Neuronal stem cell (in vitro differentiated cells): ENCODE data around the gene PHETA1.
A peak's percentile ranks its signal among the peaks of the same experiment; 100 is the strongest.
"Not testable (repeated sequence)": the region's sequence is repeated elsewhere in the genome, so short reads cannot be mapped to it uniquely, and the experiment has no call there.

Source experiments
- DNase-seq: peaks from one replicate; pipeline ENCODE4 v3.0.0-alpha.2; 2013; ENCODE audit warnings: low spot score
- H2AFZ ChIP-seq: one replicate; pipeline ENCODE4 v1.6.1; 2013; ENCODE audit warnings: mild to moderate bottlenecking, low read length, inconsistent platforms
- H2AK5ac ChIP-seq: 2 replicates; pipeline ENCODE4 v1.6.1; 2013; ENCODE audit warnings: low read depth, mild to moderate bottlenecking, inconsistent platforms, low read length, moderate library complexity, mixed read lengths
- H2BK120ac ChIP-seq: 2 replicates; pipeline ENCODE4 v1.6.1; 2013; ENCODE audit warnings: low read depth, mild to moderate bottlenecking, inconsistent platforms, low read length, moderate library complexity, mixed read lengths
- H2BK12ac ChIP-seq: one replicate; pipeline ENCODE4 v1.6.1; 2013; ENCODE audit warnings: low read length, inconsistent platforms
- H2BK15ac ChIP-seq: 2 replicates; pipeline ENCODE4 v1.6.1; 2013; ENCODE audit warnings: mild to moderate bottlenecking, low read length, inconsistent platforms, mixed read lengths
- H2BK5ac ChIP-seq: one replicate; pipeline ENCODE4 v1.6.1; 2013; ENCODE audit warnings: inconsistent platforms, mild to moderate bottlenecking, low read length, moderate library complexity
- H3K14ac ChIP-seq: one replicate; pipeline ENCODE4 v1.6.1; 2013; ENCODE audit warnings: low read length, inconsistent platforms
- H3K18ac ChIP-seq: 2 replicates; pipeline ENCODE4 v1.6.1; 2013; ENCODE audit warnings: low read length, inconsistent platforms
- H3K23ac ChIP-seq: 2 replicates; pipeline ENCODE4 v1.6.1; 2013; ENCODE audit warnings: low read depth, mild to moderate bottlenecking, mixed read lengths, low read length, inconsistent platforms; ENCODE audit not compliant: poor library complexity
- H3K27ac ChIP-seq: replicated peaks from 3 replicates; pipeline ENCODE4 v1.5.1; 2013; ENCODE audit warnings: low read length, inconsistent platforms
- H3K27me3 ChIP-seq, 3 experiments: 2 replicates each; pipeline ENCODE4 v1.6.1; 2013; ENCODE audit warnings: low read length in 3 of 3, mild to moderate bottlenecking in 2 of 3, inconsistent platforms in 1 of 3, low read depth in 1 of 3, mixed read lengths in 1 of 3, moderate library complexity in 1 of 3; ENCODE audit not compliant: control insufficient read depth in 3 of 3, insufficient read depth in 3 of 3
- H3K36me3 ChIP-seq, 2 donors: replicated peaks in 1 of 2; 2 replicates each; pipeline ENCODE4 v1.6.1; 2013; ENCODE audit warnings: low read length in 2 of 2; ENCODE audit not compliant: control insufficient read depth in 2 of 2, insufficient read depth in 2 of 2
- H3K4ac ChIP-seq: 2 replicates; pipeline ENCODE4 v1.6.1; 2013; ENCODE audit warnings: inconsistent platforms, mild to moderate bottlenecking, low read length, moderate library complexity
- H3K4me1 ChIP-seq, 2 donors: 1 replicate in 1 of 2; 2 replicates in 1 of 2; pipeline ENCODE4 v1.6.1; 2013; ENCODE audit warnings: low read length in 2 of 2, low read depth in 1 of 2; ENCODE audit not compliant: control insufficient read depth in 2 of 2, insufficient read depth in 1 of 2
- H3K4me2 ChIP-seq: one replicate; pipeline ENCODE4 v1.6.1; 2013; ENCODE audit warnings: mild to moderate bottlenecking, low read length, inconsistent platforms; ENCODE audit not compliant: insufficient read depth, poor library complexity, severe bottlenecking
- H3K4me3 ChIP-seq, 2 donors: 2 replicates each; pipeline ENCODE4 v1.5.1; 2013; ENCODE audit warnings: low read length in 2 of 2, mild to moderate bottlenecking in 2 of 2, inconsistent platforms in 1 of 2, moderate library complexity in 1 of 2
- H3K79me1 ChIP-seq: one replicate; pipeline ENCODE4 v1.6.1; 2013; ENCODE audit warnings: low read depth, mild to moderate bottlenecking, inconsistent platforms, low read length, moderate library complexity
- H3K9ac ChIP-seq: one replicate; pipeline ENCODE4 v1.6.1; 2013; ENCODE audit warnings: mild to moderate bottlenecking, low read depth, low read length, inconsistent platforms; ENCODE audit not compliant: poor library complexity
- H3K9me3 ChIP-seq, 2 donors: replicated peaks in 1 of 2; 2 replicates each; pipeline versions ENCODE3 to v1.6.1; 2013; ENCODE audit warnings: low read length in 2 of 2, mild to moderate bottlenecking in 2 of 2, inconsistent platforms in 1 of 2, low read depth in 1 of 2, mixed read lengths in 1 of 2, moderate library complexity in 1 of 2; ENCODE audit not compliant: control insufficient read depth in 2 of 2, insufficient read depth in 1 of 2
- H4K8ac ChIP-seq: one replicate; pipeline ENCODE4 v1.6.1; 2013; ENCODE audit warnings: low read depth, mild to moderate bottlenecking, inconsistent platforms, low read length, moderate library complexity
- H4K91ac ChIP-seq: one replicate; pipeline ENCODE4 v1.6.1; 2013; ENCODE audit warnings: low read length, low read depth, mild to moderate bottlenecking, inconsistent platforms; ENCODE audit not compliant: poor library complexity
- WGBS, 2 donors: extraction: QIAGEN DNeasy Blood & Tissue Kit; methylation state at CpG; one replicate each; pipeline ENCODE4 v1.1.7; 2013; ENCODE audit warnings: missing lambda C conversion rate in 2 of 2, mixed read lengths in 1 of 2; ENCODE audit not compliant: insufficient read length in 2 of 2, insufficient replicate concordance in 1 of 2; ENCODE audit errors: extremely low coverage in 2 of 2; 5-methylcytosine and 5-hydroxymethylcytosine counted together

PHETA1 gene

GRCh38 chr12:111404362-111405148 is 35.7 kb upstream of the PHETA1 start:
- H2AFZ ChIP-seq = peak overlapping the region; percentile 93
- H3K9ac ChIP-seq = no peak overlapping the region
- no peak overlapping the region for H2BK5ac ChIP-seq
- no peak overlapping the region for H2BK15ac ChIP-seq
- H4K8ac ChIP-seq = no peak overlapping the region
- no peak overlapping the region for H3K4ac ChIP-seq
- H2BK12ac ChIP-seq = no peak overlapping the region
- peak overlapping the region; percentile 65 to 82 for H3K4me3 ChIP-seq
- H3K14ac ChIP-seq = no peak overlapping the region
- H3K23ac ChIP-seq = no peak overlapping the region
- peak overlapping the region; percentile 56 for H4K91ac ChIP-seq
- no peak for DNase-seq
- no CpG with 5 or more reads among the region's 21 CpGs for WGBS, 2 donors
- peaks cover 0 to 9% (median 0%) of the 10 kb centered on the region in 3 experiments for H3K27me3 ChIP-seq
- peak overlapping the region; percentile 69 for H3K18ac ChIP-seq
- H3K36me3 ChIP-seq = no peaks in the 10 kb centered on the region
- H3K79me1 ChIP-seq = peaks cover 3% of the 10 kb centered on the region
- H3K4me1 ChIP-seq = peaks cover 14 to 24% of the 10 kb centered on the region in 2 donors
- peak overlapping the region; percentile 3 for H2AK5ac ChIP-seq
- H3K4me2 ChIP-seq = peak overlapping the region; percentile 86
- peak overlapping the region; percentile 68 for H2BK120ac ChIP-seq
- H3K27ac ChIP-seq = no peak overlapping the region
- H3K9me3 ChIP-seq = no peaks in the 10 kb centered on the region

GRCh38 chr12:111402490-111402824 is 33.6 kb upstream of the PHETA1 start:
- not testable (repeated sequence) for DNase-seq, H2BK120ac ChIP-seq, H2BK5ac ChIP-seq, H2BK15ac ChIP-seq, H3K27ac ChIP-seq, H3K36me3 ChIP-seq, H3K9ac ChIP-seq, H4K91ac ChIP-seq, H3K14ac ChIP-seq, H3K18ac ChIP-seq, H3K79me1 ChIP-seq, H3K4me3 ChIP-seq, H2AFZ ChIP-seq, H3K23ac ChIP-seq, H3K27me3 ChIP-seq, H3K4me2 ChIP-seq, H4K8ac ChIP-seq, H3K9me3 ChIP-seq, H2BK12ac ChIP-seq, H3K4ac ChIP-seq, H2AK5ac ChIP-seq
- peaks cover 8 to 18% of the 10 kb centered on the region in 2 donors for H3K4me1 ChIP-seq
- WGBS, 2 donors = no CpG with 5 or more reads among the region's 9 CpGs

GRCh38 chr12:111401167-111401605 is 32.3 kb upstream of the PHETA1 start:
- H2BK120ac ChIP-seq = no peak overlapping the region
- H3K9me3 ChIP-seq = no peaks in the 10 kb centered on the region
- H3K23ac ChIP-seq = no peak overlapping the region
- H2BK12ac ChIP-seq = no peak overlapping the region
- H3K4ac ChIP-seq = no peak overlapping the region
- no peak overlapping the region for H2BK15ac ChIP-seq
- H3K4me2 ChIP-seq = no peak overlapping the region
- H2AK5ac ChIP-seq = no peak overlapping the region
- peaks cover 0 to 9% (median 8%) of the 10 kb centered on the region in 3 experiments for H3K27me3 ChIP-seq
- DNase-seq = no peak
- H3K18ac ChIP-seq = no peak overlapping the region
- H3K27ac ChIP-seq = no peak overlapping the region
- H4K8ac ChIP-seq = no peak overlapping the region
- H3K36me3 ChIP-seq = no peaks in the 10 kb centered on the region
- H2AFZ ChIP-seq = no peak overlapping the region
- no peak overlapping the region for H2BK5ac ChIP-seq
- H4K91ac ChIP-seq = no peak overlapping the region
- no peak overlapping the region for H3K9ac ChIP-seq
- H3K4me3 ChIP-seq = no peak overlapping the region
- H3K79me1 ChIP-seq = no peaks in the 10 kb centered on the region
- no peak overlapping the region for H3K14ac ChIP-seq
- no CpG with 5 or more reads among the region's 6 CpGs for WGBS, 2 donors
- peaks cover 0 to 6% of the 10 kb centered on the region in 2 donors for H3K4me1 ChIP-seq

- H2BK15ac ChIP-seq, H2BK12ac ChIP-seq, H3K27me3 ChIP-seq, H3K36me3 ChIP-seq, H4K8ac ChIP-seq, H3K4me2 ChIP-seq, H3K4me3 ChIP-seq, H3K79me1 ChIP-seq, H4K91ac ChIP-seq, H3K4me1 ChIP-seq, H2AFZ ChIP-seq, H3K4ac ChIP-seq, DNase-seq, H2BK5ac ChIP-seq, H3K14ac ChIP-seq, H2BK120ac ChIP-seq, H3K9me3 ChIP-seq, H2AK5ac ChIP-seq, H3K23ac ChIP-seq, H3K27ac ChIP-seq, H3K9ac ChIP-seq, H3K18ac ChIP-seq: not testable (repeated sequence)
- no CpG with 5 or more reads among the region's 9 CpGs for WGBS, 2 donors
These were observed 31.0 kb upstream of the PHETA1 start for GRCh38 chr12:111399741-111400404.
